Body of pancreas (tissue), 4 donors: Measurements from ENCODE around the gene ISOC2.

ENCODE experiments used
- POLR2A ChIP-seq, 3 donors: fragments of 450-650 bp; IDR thresholded peaks; one replicate each; pipeline ENCODE4 v1.6.1; 2016; ENCODE audit warnings: antibody characterized with exemption in 3 of 3, mild to moderate bottlenecking in 2 of 3
- TF ChIP-seq, protein P1 (sequence below), 7 experiments: fragments of 450-650 bp in 4 of 7; fragments of 200-600 bp in 3 of 7; sonication (generic) in 3 of 7; IDR thresholded peaks; one replicate each; pipeline ENCODE4 v1.5.1; 2016 to 2019; ENCODE audit warnings: antibody characterized with exemption in 7 of 7

DNA sequence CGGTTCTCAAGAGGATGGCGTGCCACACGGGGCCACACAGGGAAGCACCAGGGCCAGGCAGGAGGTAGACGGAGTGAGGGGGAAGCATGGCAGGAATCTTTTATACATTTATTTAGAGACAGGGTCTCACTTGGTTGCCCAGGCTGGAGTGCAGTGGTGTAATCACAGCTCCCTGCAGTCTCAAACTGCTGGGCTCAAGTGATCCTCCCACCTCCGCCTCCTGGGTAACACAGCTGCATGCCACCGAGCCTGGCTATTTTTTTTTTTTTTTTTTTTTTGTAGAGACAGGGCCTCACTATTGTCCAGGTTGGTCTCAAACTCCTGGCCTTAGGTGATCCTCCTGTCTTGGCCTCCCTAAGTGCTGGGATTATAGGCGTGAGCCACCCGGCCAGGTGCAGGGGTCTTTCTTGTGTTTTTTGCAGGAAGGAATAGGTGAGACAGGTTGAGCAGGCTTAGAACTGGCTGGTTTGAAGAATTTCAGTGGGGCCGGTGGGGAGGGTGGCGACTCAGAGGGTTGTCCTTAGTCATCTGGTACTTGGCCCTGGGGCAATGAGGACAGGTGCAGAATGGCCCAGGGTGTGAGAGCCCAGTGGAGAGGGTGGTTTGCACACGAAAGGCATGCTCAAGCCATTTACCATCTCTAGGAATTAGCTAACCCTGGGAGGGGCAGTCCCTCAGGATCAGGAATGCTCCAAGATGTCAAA is 34.4 kb upstream of the ISOC2 start:
- TF ChIP-seq, protein P1, sequence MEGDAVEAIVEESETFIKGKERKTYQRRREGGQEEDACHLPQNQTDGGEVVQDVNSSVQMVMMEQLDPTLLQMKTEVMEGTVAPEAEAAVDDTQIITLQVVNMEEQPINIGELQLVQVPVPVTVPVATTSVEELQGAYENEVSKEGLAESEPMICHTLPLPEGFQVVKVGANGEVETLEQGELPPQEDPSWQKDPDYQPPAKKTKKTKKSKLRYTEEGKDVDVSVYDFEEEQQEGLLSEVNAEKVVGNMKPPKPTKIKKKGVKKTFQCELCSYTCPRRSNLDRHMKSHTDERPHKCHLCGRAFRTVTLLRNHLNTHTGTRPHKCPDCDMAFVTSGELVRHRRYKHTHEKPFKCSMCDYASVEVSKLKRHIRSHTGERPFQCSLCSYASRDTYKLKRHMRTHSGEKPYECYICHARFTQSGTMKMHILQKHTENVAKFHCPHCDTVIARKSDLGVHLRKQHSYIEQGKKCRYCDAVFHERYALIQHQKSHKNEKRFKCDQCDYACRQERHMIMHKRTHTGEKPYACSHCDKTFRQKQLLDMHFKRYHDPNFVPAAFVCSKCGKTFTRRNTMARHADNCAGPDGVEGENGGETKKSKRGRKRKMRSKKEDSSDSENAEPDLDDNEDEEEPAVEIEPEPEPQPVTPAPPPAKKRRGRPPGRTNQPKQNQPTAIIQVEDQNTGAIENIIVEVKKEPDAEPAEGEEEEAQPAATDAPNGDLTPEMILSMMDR (IDR thresholded peaks at IDR 0.05), result no peak
- TF ChIP-seq POLR2A (IDR thresholded peaks at IDR 0.05), result no peak
